ENCODE results near the gene FDXACB1.

- TF ChIP-seq, protein P1, sequence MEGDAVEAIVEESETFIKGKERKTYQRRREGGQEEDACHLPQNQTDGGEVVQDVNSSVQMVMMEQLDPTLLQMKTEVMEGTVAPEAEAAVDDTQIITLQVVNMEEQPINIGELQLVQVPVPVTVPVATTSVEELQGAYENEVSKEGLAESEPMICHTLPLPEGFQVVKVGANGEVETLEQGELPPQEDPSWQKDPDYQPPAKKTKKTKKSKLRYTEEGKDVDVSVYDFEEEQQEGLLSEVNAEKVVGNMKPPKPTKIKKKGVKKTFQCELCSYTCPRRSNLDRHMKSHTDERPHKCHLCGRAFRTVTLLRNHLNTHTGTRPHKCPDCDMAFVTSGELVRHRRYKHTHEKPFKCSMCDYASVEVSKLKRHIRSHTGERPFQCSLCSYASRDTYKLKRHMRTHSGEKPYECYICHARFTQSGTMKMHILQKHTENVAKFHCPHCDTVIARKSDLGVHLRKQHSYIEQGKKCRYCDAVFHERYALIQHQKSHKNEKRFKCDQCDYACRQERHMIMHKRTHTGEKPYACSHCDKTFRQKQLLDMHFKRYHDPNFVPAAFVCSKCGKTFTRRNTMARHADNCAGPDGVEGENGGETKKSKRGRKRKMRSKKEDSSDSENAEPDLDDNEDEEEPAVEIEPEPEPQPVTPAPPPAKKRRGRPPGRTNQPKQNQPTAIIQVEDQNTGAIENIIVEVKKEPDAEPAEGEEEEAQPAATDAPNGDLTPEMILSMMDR (IDR thresholded peaks at IDR 0.05): no peak
- TF ChIP-seq ZFX (IDR thresholded peaks at IDR 0.05; ENCODE audit: borderline replicate concordance): no peak
Observed at GRCh38 chr11:111852103-111852502, 26.9 kb downstream of the FDXACB1 start.

Measured in 22Rv1 (cell line).